T-helper 2 cell (primary cell): ENCODE results near the gene PROS1.
"Not testable (repeated sequence)": the region's sequence is repeated elsewhere in the genome, so short reads cannot be mapped to it uniquely, and the experiment has no call there.

ENCODE experiments used
- DNase-seq, 5 experiments: peaks; one replicate each; pipeline versions ENCODE4 v3.0.0 to v3.0.0-alpha.2; 2012 to 2022

Gene PROS1

GRCh38 chr3:93969443-93969842 is 4.3 kb downstream of the PROS1 start:
- no peak for DNase-seq

- DNase-seq, result not testable (repeated sequence)
Measured at GRCh38 chr3:93965106-93965505, 8.6 kb downstream of the PROS1 start.

- DNase-seq, result no peak
Measured at GRCh38 chr3:93962798-93963197, 10.9 kb downstream of the PROS1 start.

GRCh38 chr3:93961489-93961888 is 12.2 kb downstream of the PROS1 start:
- DNase-seq, result no peak

GRCh38 chr3:93961026-93961425 is 12.7 kb downstream of the PROS1 start:
- no peak for DNase-seq

GRCh38 chr3:93949958-93950357 is 23.7 kb downstream of the PROS1 start:
- DNase-seq, result not testable (repeated sequence)

GRCh38 chr3:93937485-93937884 is 36.2 kb downstream of the PROS1 start:
- DNase-seq, result not testable (repeated sequence)

- no peak for DNase-seq
Measured at GRCh38 chr3:93936549-93936948, 37.1 kb downstream of the PROS1 start.

- no peak for DNase-seq
Measured at GRCh38 chr3:93934366-93935046, 39.2 kb downstream of the PROS1 start.

- DNase-seq, result no peak
Measured at GRCh38 chr3:93931597-93932229, 42.0 kb downstream of the PROS1 start.

- DNase-seq, result no peak
Measured at GRCh38 chr3:93930041-93930440, 43.7 kb downstream of the PROS1 start.

- DNase-seq, result no peak
Measured at GRCh38 chr3:93926789-93927188, 46.9 kb downstream of the PROS1 start.

- no peak for DNase-seq
Measured at GRCh38 chr3:93924491-93924890, 49.2 kb downstream of the PROS1 start.

- DNase-seq, result no peak
Measured at GRCh38 chr3:93923006-93923405, 50.7 kb downstream of the PROS1 start.

GRCh38 chr3:93917546-93918029 is 56.1 kb downstream of the PROS1 start:
- not testable (repeated sequence) for DNase-seq

GRCh38 chr3:93913623-93914022 is 60.1 kb downstream of the PROS1 start:
- DNase-seq, result not testable (repeated sequence)

- no peak for DNase-seq
Measured at GRCh38 chr3:93911206-93911605, 62.5 kb downstream of the PROS1 start.

GRCh38 chr3:93910097-93910496 is 63.6 kb downstream of the PROS1 start:
- DNase-seq, result no peak

GRCh38 chr3:93907132-93907531 is 66.6 kb downstream of the PROS1 start:
- DNase-seq, result no peak

- DNase-seq, result no peak
Measured at GRCh38 chr3:93906245-93906644, 67.5 kb downstream of the PROS1 start.

- DNase-seq, result no peak
Measured at GRCh38 chr3:93904568-93904967, 69.1 kb downstream of the PROS1 start.

GRCh38 chr3:93878250-93879017 is 95.3 kb downstream of the PROS1 start:
- DNase-seq, result not testable (repeated sequence)

- not testable (repeated sequence) for DNase-seq
Measured at GRCh38 chr3:93877427-93877826, 96.3 kb downstream of the PROS1 start.

- not testable (repeated sequence) for DNase-seq
Measured at GRCh38 chr3:93873412-93873811, 100.3 kb downstream of the PROS1 start.
